NCI-H1092 (cell line): ENCODE data around the gene CYP1B1.

Experiments
- DNase-seq: peaks from one replicate; lab custom pipeline; 2025; lab: John Stamatoyannopoulos, UW

The CYP1B1 gene

DNA sequence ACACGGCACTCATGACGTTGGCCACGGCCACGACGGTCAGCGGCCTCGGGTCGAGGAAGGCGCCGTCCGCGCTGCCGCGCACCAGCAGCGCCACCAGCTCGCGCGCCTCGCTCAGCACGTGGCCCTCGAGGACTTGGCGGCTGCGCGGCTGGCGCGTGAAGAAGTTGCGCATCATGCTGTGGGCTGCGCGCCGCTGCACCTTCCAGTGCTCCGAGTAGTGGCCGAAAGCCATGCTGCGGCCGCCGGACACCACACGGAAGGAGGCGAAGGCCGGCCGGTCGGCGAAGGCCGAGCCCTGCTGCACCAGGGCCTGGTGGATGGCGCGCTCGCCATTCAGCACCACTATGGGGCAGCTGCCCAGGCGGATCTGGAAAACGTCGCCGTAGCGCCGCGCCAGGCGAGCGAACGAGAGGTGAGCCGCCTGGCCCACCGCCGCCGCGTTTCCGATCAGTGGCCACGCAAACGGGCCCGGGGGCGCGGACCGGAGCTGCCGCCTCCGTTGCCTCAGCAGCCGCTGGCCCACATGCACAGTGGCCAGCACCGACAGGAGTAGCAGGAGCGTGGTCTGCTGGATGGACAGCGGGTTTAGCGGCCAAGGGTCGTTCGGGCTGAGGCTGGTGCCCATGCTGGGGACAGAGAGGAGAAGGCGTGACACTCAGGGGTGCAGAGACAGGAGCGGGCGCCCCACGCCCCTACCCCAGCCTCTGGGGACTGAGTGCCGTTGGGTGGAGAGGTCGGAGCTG, 1.0 kb downstream of the CYP1B1 start:
- DNase-seq, result no peak

DNA sequence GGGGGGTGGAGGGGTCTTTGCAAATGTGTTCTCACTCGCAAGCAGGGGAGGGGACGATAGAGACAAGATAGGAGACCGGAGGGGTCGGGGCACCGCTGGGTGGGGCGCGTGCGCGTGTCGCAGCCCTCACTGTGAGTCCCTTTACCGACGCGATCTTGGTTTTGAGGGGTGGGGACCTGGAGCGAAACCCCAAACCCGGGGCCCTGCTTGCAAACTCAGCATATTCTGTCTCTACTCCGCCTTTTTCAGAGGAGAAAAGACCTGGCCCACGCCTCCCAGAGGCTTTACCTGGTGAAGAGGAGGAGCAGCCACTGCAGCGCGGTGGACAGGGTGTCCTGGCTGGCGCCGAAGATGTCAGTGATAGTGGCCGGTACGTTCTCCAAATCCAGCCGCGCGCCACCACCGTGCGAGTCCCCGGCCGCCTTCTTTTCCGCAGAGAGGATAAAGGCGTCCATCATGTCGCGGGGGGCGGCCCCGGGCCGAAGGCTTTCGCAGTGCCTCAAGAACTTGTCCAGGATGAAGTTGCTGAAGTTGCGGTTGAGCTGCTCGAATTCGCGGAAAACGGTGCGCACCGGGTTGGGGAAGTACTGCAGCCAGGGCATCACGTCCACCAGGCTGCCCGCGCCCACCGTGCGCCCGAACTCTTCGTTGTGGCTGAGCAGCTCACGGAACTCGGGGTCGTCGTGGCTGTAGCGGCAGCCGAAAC, 1.7 kb downstream of the CYP1B1 start:
- DNase-seq, result no peak

DNA sequence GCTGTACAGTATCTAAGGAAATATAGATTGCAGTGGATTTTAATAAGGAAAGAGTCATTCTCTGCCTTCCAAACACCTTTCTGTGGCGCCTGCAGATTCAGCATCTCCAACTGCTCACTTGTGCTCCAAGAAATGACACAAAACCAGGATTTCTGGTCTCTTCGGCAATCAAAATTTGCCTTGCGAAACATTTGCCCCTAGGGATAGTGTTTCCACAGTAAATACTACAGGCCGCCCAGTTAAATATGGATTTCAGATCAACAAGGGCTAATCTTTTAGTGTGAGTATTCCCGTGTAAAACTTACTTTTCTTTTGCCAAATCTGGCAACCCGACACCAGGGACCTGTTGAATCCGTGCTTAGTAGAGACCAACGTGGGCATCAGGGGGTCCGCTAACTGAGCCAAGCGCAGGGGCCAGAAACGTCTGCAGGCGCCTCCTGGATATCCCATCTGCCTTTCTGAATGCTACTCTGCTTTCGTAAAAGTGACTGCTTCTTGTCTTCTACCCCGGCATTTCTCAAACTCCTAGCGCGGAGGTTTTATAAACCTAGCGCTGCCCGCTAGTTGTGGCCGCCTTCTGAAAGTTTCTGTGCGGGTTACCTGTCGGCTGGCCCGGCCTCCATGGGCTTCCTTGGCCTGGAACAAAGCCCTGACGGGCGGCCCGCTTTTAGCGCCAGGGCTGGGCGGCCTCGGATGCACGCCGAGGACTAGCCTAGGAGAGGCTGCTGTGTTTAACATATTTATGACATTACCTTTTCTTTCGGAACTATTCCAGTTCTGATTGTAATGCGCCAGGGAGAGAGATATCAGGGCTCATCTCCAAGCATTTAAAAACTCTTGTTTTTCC, 2.5 kb downstream of the CYP1B1 start:
- DNase-seq, result no peak

DNA sequence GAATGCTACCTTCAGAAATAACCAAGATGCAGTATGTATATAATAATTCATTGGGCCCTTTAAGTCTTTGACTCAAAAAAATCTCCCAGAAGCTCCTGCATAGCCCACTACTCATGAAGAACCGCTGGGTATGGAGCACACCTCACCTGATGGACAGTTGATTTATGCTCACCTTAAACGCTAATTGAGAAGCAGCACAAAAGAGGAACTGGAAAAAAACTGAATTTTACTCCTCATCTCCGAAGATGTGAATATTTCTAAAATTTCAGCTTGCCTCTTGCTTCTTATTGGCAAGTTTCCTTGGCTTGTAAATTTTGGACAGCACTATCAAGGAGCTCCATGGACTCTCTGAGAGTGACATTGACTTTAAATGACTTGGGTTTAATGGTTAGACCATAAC, 5.5 kb downstream of the CYP1B1 start:
- DNase-seq, result no peak

DNA sequence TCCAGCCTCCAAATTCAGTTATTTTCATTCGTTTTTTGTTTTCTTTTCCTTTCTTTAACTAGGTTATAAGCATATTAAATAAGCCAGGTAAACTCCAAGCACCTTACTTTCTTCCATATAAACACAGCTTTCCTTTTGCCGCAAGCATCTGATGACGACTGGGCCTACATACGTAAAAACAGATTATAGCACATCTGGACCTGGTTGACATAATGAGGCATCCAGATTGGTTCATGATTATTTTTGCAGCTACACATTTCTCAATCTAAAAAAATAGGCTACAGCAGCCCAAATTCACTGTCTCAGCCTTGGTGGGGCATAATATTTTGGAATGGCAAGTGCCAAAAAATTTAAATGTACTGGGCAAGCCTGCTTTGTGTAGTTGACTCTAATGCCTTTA, 7.7 kb downstream of the CYP1B1 start:
- DNase-seq, result no peak

DNA sequence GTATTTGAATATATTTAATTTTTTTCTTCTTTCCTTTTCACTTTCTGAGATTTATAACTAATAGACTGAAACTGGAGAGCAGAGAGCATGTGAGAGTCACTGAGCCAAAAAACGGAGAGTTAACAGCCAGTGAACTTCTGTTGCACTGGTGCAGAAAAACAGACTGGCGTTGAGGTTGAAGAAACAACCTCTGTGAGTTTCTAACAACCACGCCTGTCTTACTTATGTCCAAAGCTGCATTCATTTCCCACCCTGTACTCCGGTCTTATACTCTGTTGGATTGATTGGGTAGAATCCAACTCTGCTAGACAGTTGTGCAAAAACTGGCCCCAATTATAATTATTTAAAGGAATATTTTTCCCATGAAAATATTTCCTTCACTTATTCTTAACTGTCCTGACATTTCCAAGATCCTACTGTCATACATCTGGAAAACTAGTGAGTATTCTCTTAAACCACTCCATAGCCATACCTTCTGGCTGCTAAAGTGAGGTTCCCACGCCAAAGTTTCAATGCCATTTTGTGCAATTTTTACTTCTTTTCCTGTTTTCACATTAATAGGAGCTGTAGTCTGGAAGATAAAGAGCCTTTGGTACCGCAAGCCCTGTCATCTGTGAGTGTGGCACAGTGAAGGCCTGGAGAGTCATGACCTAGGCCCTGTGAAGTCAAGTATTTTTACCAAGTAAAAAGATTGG, 9.4 kb downstream of the CYP1B1 start:
- DNase-seq, result no peak

DNA sequence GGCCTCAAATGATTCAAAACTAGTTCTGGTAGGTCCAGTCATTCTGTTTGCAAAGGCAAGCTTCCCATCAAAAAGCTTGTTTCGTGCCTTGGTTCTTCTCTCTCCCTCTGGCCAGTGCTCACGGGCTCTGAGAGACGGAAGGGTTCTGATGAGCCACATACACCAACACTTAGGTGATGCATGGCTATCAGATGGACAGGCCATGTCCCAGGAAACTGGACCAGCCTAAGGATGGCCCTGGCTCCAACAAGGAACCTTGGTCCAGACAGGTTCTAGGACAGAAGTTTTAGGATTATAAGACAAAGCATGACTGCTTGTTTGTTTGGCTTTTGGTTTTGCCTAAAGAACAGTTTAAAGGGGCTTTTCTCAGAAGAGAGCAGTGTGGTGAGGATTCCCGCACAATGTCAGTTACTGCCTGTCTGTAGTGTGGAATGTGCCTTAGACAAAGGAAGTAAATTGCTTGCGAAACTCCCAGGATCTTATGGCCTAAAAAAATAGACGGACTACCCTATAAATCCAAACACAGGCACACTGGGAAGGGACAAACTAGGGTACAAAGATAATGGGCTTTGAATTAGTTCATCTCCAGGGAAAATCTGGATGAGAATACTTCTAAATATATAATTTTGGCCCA, 10.3 kb downstream of the CYP1B1 start:
- DNase-seq, result no peak

DNA sequence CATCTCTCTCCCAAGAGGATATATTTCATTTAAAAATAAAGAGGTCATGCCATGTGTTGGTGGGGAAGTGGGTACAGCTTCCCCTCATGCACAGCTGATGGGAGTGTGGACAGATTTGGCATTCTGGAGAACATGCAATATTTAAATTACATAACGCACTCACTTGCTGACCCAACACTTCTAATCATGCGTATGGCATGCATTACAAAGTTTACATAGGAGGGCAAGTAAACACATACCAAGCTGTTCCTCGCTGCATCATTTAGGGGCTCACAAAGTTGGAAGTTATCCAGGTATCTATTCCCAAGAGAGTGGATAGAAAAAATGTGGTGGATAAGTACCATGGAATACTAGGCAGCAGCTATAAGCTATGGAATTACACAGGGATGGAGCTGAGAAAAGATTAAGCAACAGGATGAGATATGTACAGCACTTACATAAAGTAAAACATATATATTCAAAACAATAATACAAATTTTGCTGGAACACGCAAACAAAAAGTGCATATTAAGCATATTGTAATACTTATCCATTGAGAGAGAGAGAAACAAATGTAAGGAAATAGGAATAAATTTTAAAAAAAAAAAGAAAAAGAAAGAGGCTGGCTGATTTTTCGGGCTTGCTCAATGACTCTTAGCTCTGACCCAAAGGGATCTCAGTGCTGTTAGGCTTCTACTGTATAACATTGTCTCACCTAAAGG, 11.0 kb downstream of the CYP1B1 start:
- DNase-seq, result no peak

DNA sequence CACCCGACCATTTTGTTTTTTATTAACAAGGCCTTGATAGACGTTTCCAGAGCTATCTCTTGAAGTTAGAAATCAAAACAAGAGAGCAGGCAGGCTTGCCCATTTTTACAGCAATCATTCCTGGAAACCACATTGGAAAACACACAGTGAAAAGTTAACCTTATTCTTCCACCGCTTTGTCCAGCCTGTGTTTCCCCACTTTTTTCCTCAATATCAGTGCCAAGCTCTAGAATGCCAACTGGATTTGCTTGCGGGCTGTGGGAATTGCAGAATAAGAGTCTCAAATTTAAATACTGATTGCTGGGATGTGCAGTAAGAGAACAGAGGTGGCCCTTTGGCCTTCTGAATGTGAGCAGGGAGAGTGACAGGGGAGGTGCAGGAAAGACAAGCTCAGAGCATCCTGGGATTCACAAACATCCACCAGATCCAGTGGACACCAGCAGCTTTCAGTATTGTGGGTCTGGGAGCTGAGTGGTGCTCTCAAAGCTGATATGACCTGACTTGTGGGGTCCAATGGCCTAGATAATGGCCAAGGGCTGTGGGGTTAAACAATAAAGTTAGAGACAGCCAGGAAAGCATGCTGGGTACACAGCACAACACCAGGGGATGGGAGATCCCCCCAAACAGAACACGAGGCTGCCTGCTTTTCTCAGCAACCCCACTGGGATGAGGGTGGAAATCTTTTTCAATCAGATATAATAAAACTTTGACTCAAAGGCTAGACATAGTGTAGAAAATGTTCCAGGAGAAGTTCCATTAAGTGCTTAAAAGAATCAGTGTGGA, 15.5 kb downstream of the CYP1B1 start:
- no peak for DNase-seq

DNA sequence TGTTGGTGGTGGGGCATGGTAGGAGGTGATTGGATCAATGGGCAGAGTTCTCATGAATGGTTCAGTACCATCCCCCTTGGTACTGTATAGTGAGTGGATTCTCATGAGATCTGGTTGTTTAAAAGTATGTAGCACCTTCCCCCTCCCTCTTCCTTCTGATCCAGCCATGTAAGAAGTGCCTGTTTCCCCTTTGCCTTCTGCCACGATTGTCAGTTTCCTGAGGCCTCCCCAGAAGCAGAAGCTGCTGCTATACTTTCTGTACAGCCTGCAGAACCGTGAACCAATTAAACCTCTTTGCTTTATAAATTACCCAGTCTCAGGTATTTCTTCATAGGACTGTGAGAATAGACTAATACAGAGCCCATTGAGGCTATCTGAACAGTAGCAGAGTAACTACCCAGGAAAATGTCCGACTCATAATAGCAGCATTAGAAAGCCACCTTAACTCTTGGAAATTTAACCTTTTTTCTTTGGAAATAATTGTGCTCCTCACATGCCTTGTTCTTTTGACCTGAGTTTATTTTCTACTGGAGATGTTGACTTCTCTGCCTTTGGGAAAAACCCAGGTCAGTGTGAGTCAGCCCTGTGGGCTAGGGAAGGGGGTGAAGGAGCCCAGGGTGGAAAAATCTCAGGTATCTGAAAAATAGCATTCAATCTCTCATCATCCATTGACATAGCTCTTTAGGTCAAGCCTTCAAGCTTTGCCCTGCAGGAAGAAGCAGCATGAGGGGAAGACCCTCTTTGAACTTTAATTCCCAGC, 18.1 kb downstream of the CYP1B1 start:
- no peak for DNase-seq

DNA sequence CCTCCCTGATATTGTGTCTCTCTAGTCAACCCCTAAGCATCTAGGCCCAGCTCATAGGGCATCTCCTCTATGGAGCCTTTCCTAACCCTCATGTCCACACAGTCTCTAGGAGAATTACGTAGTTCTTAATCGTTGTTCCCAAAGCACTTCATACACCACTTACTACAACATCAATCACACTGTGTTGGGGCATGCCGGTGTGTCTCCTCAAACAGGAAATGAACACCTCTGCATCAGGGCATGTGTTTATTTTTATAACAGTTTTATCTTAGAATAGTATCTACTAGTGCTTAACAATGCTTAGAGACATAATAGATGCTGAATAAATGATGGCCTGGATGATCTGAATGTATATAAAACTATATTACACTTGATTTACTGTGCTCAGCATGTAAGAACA, 19.7 kb downstream of the CYP1B1 start:
- no peak for DNase-seq

DNA sequence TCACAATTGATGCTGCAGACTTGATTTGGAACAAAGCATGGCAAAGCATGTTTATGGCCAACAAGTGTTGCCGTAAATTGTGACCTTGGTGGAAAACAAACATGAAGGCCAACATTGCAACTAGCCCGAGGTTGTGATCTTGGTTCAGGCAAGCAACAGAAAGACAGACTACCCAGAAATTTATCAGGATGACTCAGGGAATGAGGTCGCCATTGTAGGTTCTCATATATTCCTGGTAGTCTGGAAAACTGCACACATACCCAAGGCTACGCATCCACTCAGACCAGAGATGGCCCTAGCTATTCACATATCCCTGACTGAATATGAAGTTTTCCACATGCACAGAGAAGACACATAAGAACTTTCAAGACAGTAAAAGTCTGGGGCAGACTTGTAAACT, 30.1 kb downstream of the CYP1B1 start:
- no peak for DNase-seq

DNA sequence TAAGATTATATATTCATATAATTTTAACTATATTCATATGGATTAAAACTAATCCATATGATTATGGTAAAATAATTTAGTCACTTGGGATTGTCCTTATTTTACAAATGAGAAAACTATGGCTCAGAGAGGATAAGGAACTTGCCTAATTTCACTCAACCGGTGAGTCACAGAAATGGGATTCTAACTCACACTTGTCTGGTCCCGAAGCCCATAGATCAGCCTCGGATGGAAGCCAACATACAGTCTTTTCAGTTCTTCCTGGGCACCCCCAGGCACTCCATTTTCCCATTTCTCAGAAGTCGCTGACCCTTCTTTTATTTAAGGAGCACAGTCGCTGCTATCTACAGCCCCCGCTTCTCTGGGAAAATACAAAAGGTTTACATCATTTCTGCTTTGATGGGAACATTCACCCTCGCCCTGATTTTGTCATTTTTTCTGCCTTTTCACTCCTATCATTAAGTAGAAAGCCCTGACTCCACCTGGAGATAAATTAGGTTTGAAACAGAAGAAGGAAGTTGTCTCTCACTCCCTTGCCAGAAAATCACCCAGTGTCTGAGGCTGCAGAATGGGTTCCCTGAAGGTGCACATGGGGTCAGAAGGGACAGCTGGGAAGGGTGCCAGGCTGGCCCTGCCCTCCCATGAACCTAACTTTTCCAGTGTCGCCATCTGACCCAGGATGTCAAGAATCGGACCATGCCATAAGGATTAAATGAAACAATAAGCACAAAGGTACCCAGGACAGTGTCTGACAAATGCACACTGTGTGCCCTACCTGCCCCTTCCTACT, 36.6 kb downstream of the CYP1B1 start:
- DNase-seq, result no peak

DNA sequence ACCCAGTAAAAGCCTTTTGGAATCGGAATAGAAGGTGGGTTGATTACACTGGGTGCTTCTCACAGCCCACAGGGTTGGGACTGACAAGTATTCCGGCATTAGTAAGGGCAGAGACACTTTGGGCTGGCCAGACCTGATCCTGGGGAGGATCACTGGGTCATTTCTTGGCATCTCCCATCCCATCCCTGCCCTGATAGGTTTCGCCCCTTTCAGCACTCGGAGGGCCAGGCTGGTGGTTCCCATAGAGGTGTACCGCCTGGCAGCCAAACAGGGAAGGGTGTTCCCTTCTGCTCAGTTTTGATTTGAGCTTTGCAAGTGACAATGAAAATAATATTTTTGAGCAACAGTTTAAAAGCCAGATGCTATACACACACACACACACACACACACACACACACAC, 37.3 kb downstream of the CYP1B1 start:
- DNase-seq, result no peak

DNA sequence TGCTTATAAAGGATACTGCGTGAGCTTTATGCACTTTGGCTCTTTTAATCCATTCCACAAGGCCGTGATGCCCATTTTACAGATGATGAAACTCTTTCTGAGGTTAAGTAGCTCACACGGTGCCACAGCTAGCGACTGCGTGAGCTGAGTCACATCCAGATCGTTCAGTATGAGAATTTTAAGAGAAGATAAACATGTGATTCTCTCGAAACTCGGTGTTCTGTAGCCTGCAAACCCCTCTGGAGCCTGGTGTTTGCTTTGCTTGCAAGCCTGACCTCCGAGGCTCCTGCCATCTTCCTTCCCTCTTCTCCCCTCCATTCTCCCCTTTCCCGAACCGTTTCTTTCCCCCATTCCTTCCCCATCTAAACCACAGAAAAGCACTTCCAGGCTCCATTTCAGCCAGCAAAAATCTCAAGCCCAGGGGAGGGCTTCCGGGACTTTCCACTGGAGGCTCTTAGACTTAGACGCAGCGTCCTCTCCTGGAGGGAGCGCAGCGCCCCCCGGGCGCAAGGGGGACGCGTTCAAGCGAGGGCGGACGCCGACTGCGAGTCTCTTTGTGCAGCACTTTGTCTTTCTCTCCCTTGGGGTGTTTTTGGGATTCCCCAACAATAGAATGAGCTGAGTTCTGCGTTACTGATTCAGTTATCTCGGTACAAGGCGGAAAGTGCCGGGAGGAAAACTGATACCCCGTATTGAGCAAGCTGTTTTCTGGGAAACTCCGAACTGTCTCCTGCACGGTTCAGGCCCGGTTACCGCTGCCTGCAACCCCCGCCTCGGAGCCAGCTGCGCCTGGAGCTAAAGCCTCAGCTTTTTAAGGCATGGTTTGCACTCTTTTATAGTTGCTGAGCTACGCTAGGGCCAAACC, 38.0 kb downstream of the CYP1B1 start:
- DNase-seq, result peak; percentile 1

DNA sequence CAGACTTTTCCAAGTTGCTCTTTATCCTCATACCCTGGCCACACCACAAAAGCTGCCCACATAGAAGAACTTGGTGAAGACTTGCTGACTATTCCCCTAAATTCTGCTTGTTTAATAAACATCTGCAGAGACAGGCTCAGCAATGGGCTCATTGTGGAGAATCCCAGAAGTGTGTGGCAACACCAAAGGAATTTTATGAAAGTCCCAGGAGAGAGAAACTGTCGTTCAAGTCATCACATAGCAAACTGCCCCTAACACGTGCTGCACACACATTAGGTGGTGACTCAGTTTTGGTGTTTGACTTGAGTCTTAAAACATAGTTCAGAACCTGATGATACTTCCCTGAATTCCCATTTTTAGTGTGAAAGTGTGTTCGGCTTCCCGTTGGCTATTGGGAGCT, 38.6 kb downstream of the CYP1B1 start:
- DNase-seq, result no peak

DNA sequence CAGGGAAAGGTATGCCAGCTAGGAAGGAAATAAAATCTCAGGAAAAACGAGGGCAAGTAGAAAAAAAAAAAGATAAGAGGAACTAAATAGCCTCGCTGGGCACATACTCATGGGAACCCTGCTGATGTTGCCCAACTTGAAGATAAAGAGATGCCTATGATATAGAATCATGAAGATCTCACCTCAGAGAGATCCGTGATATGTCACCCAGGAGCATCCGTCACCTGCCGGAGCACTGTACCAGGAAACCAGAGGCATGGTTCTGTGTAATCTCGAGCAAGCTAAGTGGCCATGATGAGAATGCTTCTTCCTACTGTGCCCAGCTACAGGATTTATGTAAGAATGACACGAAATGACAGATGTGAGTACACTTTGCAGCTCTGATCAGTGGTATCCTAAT, 40.0 kb downstream of the CYP1B1 start:
- no peak for DNase-seq

DNA sequence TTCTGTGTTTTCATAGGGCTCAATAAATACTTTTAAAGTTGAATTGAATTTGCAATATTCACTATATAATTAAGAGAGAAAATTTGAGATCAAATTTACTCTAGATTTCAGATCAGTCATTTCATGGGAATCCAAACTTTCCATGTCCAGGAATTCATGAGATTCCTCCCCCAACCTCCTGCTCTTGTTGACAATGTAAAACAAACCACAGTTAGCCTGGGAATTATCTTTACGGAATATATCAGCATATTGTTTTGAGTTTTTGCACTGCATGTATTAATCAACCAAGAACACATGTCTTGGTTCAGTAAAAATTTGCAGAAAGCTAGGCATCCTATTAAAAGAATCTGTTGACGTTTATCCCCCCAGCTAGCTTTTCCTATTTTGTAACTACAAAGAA, 42.3 kb downstream of the CYP1B1 start:
- DNase-seq, result no peak
